ENCODE results near the gene FMO1.

Gene FMO1

DNA sequence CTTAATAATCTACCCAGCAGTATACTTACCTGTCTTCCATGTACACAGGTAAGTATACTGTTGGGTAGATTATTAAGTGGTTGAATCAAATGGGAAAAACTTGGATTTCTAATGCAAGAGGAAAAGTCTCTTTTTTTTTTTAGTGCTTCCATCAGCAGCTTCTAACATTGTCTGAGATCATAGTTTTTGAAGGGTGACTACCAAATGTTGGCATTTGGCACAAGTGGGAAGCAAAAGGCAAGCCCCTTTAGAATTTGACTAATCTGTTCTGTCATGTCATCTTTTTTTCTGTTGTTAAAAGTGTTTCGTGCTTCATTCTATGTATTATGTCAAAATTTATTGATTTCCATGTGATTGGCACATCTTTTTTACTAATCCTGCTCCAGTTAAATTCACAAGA lies 547 bp downstream of the FMO1 start:
- H3K9me2 ChIP-seq (ENCODE audit: low read depth, low read length): no peaks in the 10 kb centered on the region
- TF ChIP-seq, protein P1, sequence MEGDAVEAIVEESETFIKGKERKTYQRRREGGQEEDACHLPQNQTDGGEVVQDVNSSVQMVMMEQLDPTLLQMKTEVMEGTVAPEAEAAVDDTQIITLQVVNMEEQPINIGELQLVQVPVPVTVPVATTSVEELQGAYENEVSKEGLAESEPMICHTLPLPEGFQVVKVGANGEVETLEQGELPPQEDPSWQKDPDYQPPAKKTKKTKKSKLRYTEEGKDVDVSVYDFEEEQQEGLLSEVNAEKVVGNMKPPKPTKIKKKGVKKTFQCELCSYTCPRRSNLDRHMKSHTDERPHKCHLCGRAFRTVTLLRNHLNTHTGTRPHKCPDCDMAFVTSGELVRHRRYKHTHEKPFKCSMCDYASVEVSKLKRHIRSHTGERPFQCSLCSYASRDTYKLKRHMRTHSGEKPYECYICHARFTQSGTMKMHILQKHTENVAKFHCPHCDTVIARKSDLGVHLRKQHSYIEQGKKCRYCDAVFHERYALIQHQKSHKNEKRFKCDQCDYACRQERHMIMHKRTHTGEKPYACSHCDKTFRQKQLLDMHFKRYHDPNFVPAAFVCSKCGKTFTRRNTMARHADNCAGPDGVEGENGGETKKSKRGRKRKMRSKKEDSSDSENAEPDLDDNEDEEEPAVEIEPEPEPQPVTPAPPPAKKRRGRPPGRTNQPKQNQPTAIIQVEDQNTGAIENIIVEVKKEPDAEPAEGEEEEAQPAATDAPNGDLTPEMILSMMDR (IDR thresholded peaks at IDR 0.05; ENCODE audit: low read length): no peak
- TF ChIP-seq EZH2 (IDR thresholded peaks at IDR 0.05; ENCODE audit: borderline replicate concordance, low read length): no peak
- no peaks in the 10 kb centered on the region for H3K79me2 ChIP-seq (ENCODE audit: insufficient read depth, low read length)
- H3K4me3 ChIP-seq (ENCODE audit: low read depth, low read length, poor library complexity, severe bottlenecking): no peak overlapping the region
- H3K27ac ChIP-seq (ENCODE audit: low read depth, low read length, poor library complexity, severe bottlenecking): no peak overlapping the region
- peaks cover 12% of the 10 kb centered on the region for H3K4me1 ChIP-seq (ENCODE audit: insufficient read depth, low read length, severe bottlenecking)
- H3K9me3 ChIP-seq (ENCODE audit: low read length): no peaks in the 10 kb centered on the region
- H2AFZ ChIP-seq (ENCODE audit: low read length): no peak overlapping the region
- no peaks in the 10 kb centered on the region for H3K27me3 ChIP-seq (ENCODE audit: insufficient read depth, low read length)
- H3K4me2 ChIP-seq (ENCODE audit: low read length): no peak overlapping the region
- no peaks in the 10 kb centered on the region for H4K20me1 ChIP-seq (ENCODE audit: insufficient read depth, low read length)
- H3F3A ChIP-seq (ENCODE audit: insufficient read depth, low read length): no peaks in the 10 kb centered on the region
- H3K9ac ChIP-seq (ENCODE audit: low read length): no peak overlapping the region
- H3K36me3 ChIP-seq (ENCODE audit: insufficient read depth, low read length): no peaks in the 10 kb centered on the region

GRCh38 chr1:171250263-171250662 lies 2.0 kb downstream of the FMO1 start:
- Histone ChIP-seq H4K20me1 (ENCODE audit: insufficient read depth, low read length) (no peaks in the 10 kb centered on the region), H3K9me2 (ENCODE audit: low read depth, low read length) (no peaks in the 10 kb centered on the region), H3K27ac (ENCODE audit: low read depth, low read length, poor library complexity, severe bottlenecking) (no peak overlapping the region), H3K9me3 (ENCODE audit: low read length) (no peaks in the 10 kb centered on the region), H3K79me2 (ENCODE audit: insufficient read depth, low read length) (no peaks in the 10 kb centered on the region), H3K4me1 (ENCODE audit: insufficient read depth, low read length, severe bottlenecking) (peaks cover 12% of the 10 kb centered on the region), H3K4me3 (ENCODE audit: low read depth, low read length, poor library complexity, severe bottlenecking) (no peak overlapping the region), H3F3A (ENCODE audit: insufficient read depth, low read length) (no peaks in the 10 kb centered on the region), H2AFZ (ENCODE audit: low read length) (no peak overlapping the region), H3K27me3 (ENCODE audit: insufficient read depth, low read length) (no peaks in the 10 kb centered on the region), H3K4me2 (ENCODE audit: low read length) (no peak overlapping the region), H3K36me3 (ENCODE audit: insufficient read depth, low read length) (no peaks in the 10 kb centered on the region), H3K9ac (ENCODE audit: low read length) (no peak overlapping the region)
- TF ChIP-seq, protein P1 (IDR thresholded peaks at IDR 0.05; ENCODE audit: low read length): no peak
- no peak for TF ChIP-seq EZH2 (IDR thresholded peaks at IDR 0.05; ENCODE audit: borderline replicate concordance, low read length)

DNA sequence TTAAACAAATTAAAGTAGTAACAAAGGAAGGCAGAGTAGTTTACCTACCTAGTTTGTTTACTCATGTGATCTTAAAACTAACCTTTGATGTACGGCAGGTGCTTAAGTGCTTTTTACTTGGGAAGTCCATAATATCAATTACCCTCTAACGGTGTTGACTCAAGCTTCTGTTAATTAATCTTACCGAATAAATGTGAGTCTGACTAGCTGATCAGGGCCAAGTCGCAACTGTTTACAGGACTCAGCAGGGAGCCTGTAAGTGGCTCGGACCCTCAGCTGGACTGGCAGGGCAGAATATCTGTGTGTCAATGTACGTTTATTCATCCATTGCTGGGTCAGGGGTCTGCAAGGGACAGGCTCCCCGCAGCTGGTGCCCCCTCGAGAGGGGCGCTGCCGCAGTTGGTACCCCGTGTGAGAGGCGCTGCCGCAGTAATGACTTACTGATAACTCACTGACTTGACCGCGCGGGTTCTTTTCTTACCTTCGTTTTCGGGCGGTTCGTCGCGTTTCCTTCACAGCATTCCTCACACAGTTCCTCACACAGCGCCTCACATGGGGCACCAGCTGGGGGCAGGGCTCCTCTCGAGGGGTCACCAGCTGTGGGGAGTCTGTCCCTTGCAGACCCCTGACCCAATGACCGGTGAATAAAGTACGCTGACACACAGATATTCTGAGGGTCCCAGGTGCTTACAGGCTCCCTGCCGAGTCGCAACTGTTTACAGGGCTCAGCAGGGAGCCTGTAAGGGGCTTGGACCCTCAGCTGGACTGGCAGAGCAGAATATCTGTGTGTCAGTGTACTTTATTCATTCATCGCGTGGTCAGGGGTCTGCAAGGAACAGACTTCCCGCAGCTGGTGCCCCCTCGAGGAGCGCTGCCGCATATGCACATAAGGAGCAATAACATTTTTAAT lies 3.0 kb downstream of the FMO1 start:
- H3K9ac ChIP-seq (ENCODE audit: low read length): no peak overlapping the region
- H3K27ac ChIP-seq (ENCODE audit: low read depth, low read length, poor library complexity, severe bottlenecking): no peak overlapping the region
- no peak overlapping the region for H3K4me2 ChIP-seq (ENCODE audit: low read length)
- H3K36me3 ChIP-seq (ENCODE audit: insufficient read depth, low read length): no peaks in the 10 kb centered on the region
- H3K9me2 ChIP-seq (ENCODE audit: low read depth, low read length): no peaks in the 10 kb centered on the region
- H3K4me1 ChIP-seq (ENCODE audit: insufficient read depth, low read length, severe bottlenecking): peaks cover 12% of the 10 kb centered on the region
- H3K4me3 ChIP-seq (ENCODE audit: low read depth, low read length, poor library complexity, severe bottlenecking): no peak overlapping the region
- no peaks in the 10 kb centered on the region for H3K79me2 ChIP-seq (ENCODE audit: insufficient read depth, low read length)
- no peaks in the 10 kb centered on the region for H3K27me3 ChIP-seq (ENCODE audit: insufficient read depth, low read length)
- TF ChIP-seq, protein P1 (IDR thresholded peaks at IDR 0.05; ENCODE audit: low read length): peak; percentile 18; the same call in 1 of the 2 replicates
- no peak for TF ChIP-seq EZH2 (IDR thresholded peaks at IDR 0.05; ENCODE audit: borderline replicate concordance, low read length)
- H4K20me1 ChIP-seq (ENCODE audit: insufficient read depth, low read length): no peaks in the 10 kb centered on the region
- H3K9me3 ChIP-seq (ENCODE audit: low read length): no peaks in the 10 kb centered on the region
- no peaks in the 10 kb centered on the region for H3F3A ChIP-seq (ENCODE audit: insufficient read depth, low read length)
- no peak overlapping the region for H2AFZ ChIP-seq (ENCODE audit: low read length)
